ENCODE measurements around the gene SLC45A3. TPM values are rescaled to one million over a fixed set of nuclear protein-coding genes. Genes with fewer than 3 reads are reported as not detected.
A peak's percentile ranks its signal among the peaks of the same experiment; 100 is the strongest.

The SLC45A3 gene
- total RNA-seq, 1 experiment from 2014 or later = 16.7 TPM

DNA sequence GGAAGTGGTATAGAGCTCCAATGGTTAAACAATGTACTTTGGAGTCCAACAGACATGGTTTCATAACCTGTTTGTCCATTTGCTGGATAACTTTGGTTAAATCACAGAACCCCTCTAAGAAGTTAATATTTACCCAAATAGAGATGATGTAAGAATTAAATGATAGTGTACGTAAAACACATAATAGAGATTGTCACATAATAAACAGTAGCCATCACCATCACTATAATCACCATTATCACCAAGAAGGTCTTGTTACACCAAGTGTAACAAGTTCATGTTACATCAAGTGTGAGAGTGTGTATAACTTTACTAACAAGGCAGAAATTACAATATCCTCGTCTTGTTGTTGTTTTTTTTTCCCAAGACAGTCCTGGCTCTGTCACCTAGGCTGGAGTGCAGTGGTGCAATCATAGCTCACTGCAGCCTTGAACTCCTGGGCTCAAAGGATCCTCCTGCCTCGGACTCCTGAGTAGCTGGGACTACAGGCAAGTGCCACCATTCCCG is 46.4 kb upstream of the SLC45A3 start:
- no peaks in the 10 kb centered on the region; the same call in 1 of the 2 replicates for H3K79me2 ChIP-seq (ENCODE audit: insufficient read depth, low read length)
- H4K20me1 ChIP-seq (ENCODE audit: control insufficient read depth, insufficient read depth, insufficient read length) = no peaks in the 10 kb centered on the region
- no peak overlapping the region for H3K4me2 ChIP-seq (ENCODE audit: insufficient read depth, insufficient read length, low read length)
- H3K9me3 Mint-ChIP-seq = no peaks in the 10 kb centered on the region
- no peak overlapping the region for H3K27ac ChIP-seq (ENCODE audit: insufficient read length, low read depth, low read length)
- H3K36me3 Mint-ChIP-seq (ENCODE audit: insufficient read depth in 1 of 3, low read depth in 3 of 3) = peaks cover 31 to 81% (median 75%) of the 10 kb centered on the region in 3 experiments
- H3K27me3 Mint-ChIP-seq (ENCODE audit: low read depth) = no peaks in the 10 kb centered on the region
- no peak overlapping the region for H3K23ac ChIP-seq (ENCODE audit: insufficient read length, low read depth, low read length)
- no peak overlapping the region for H2AFZ ChIP-seq (ENCODE audit: low read length)
- H3K9me3 ChIP-seq (ENCODE audit: control insufficient read depth, low read depth, low read length) = no peaks in the 10 kb centered on the region
- H3K56ac ChIP-seq (ENCODE audit: insufficient read length, low read depth, low read length) = no peak overlapping the region
- no peak overlapping the region for H4K8ac ChIP-seq (replicated peaks; ENCODE audit: insufficient read length, low read depth, low read length)
- no peak overlapping the region for H2AK5ac ChIP-seq (ENCODE audit: insufficient read length, low read length)
- no peak overlapping the region for H2BK5ac ChIP-seq (ENCODE audit: insufficient read length, low read length)
- no peak overlapping the region for H3K18ac ChIP-seq (ENCODE audit: insufficient read length, low read depth, low read length)
- H3K4ac ChIP-seq (ENCODE audit: low read depth, low read length) = no peak overlapping the region
- no peak for DNase-seq
- H3K4me1 Mint-ChIP-seq = no peaks in the 10 kb centered on the region
- no peaks in the 10 kb centered on the region for H3K79me1 ChIP-seq (ENCODE audit: insufficient read depth, low read depth, low read length, poor library complexity, severe bottlenecking)
- H3T11ph ChIP-seq (ENCODE audit: low read length) = no peak overlapping the region
- H3K9ac ChIP-seq (ENCODE audit: extremely low read depth, insufficient read length, low read length) = no peak overlapping the region
- H3K27ac Mint-ChIP-seq = peak overlapping the region in 1 of 3 experiments; percentile 51; a peak in 2 of 7 replicates
- WGBS (ENCODE audit: extremely low coverage, insufficient read length, low lambda C conversion rate) = no CpG with 5 or more reads among the region's 4 CpGs
- TF ChIP-seq, protein P1, sequence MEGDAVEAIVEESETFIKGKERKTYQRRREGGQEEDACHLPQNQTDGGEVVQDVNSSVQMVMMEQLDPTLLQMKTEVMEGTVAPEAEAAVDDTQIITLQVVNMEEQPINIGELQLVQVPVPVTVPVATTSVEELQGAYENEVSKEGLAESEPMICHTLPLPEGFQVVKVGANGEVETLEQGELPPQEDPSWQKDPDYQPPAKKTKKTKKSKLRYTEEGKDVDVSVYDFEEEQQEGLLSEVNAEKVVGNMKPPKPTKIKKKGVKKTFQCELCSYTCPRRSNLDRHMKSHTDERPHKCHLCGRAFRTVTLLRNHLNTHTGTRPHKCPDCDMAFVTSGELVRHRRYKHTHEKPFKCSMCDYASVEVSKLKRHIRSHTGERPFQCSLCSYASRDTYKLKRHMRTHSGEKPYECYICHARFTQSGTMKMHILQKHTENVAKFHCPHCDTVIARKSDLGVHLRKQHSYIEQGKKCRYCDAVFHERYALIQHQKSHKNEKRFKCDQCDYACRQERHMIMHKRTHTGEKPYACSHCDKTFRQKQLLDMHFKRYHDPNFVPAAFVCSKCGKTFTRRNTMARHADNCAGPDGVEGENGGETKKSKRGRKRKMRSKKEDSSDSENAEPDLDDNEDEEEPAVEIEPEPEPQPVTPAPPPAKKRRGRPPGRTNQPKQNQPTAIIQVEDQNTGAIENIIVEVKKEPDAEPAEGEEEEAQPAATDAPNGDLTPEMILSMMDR (conservative IDR thresholded peaks at IDR 0.05) = no peak
- no peak overlapping the region for H3K14ac ChIP-seq (ENCODE audit: insufficient read depth, low read length)
- H2BK15ac ChIP-seq (ENCODE audit: low read depth, low read length) = no peak overlapping the region
- H3K4me3 Mint-ChIP-seq = no peak overlapping the region
- no peaks in the 10 kb centered on the region for H3K27me3 ChIP-seq (ENCODE audit: insufficient read depth, low read length)
- no peaks in the 10 kb centered on the region for H3K23me2 ChIP-seq (ENCODE audit: insufficient read length, low read depth, low read length, poor library complexity, severe bottlenecking)
- H4K5ac ChIP-seq (ENCODE audit: insufficient read length, low read depth, low read length) = no peak overlapping the region
- H4K91ac ChIP-seq (ENCODE audit: insufficient read length, low read depth, low read length) = no peak overlapping the region
- H2BK12ac ChIP-seq (ENCODE audit: insufficient read length, low read depth, low read length) = no peak overlapping the region
- H2BK120ac ChIP-seq (ENCODE audit: low read depth, low read length, poor library complexity, severe bottlenecking) = no peak overlapping the region
- no peaks in the 10 kb centered on the region; the same call in 1 of the 2 replicates for H3K4me1 ChIP-seq (ENCODE audit: insufficient read depth, low read length)
- no peak overlapping the region for H2BK20ac ChIP-seq (ENCODE audit: low read depth, low read length, poor library complexity, severe bottlenecking)
